ENCODE data around the gene CFAP90. TPM values are rescaled to one million over a fixed set of nuclear protein-coding genes. Genes with fewer than 3 reads are reported as not detected.

Gene CFAP90
- total RNA-seq, 1 experiment from 2014 or later: 0.69 TPM

DNA sequence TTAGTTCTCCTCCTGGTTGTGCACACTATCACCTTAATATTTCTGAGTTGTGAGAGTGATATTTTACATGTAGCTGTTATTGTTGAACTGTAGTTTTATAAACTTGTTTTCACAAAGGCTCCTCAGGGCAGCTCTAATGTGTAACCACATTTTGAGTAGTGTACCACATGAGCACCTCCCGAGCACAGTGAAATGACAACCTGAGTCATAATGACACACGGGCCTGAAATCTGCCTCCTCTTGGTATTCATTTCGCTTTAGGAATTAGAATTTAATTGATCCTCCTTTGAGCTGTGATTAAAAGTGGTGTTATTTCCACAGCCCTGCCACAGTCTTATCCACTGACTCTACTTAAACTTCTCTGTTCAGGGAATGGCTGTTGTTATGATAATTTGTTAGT lies 25.9 kb upstream of the CFAP90 start:
- intact Hi-C loops (cut with micrococcal nuclease; ENCODE audit: unreplicated experiment) (no loop called here), in situ Hi-C loops (cut with HindIII; ENCODE audit: low pct_unique_long_range_greater_than_20kb, low sequenced_read_pairs) (no loop called here)
- ChIA-PET POLR2A (interaction anchor here (0.7 kb wide), 1 partner anchor 13 kb away, joined by 4 read pairs; no protein-coding TSS in a partner anchor), CTCF (no interaction called here)
- no peak for ATAC-seq
- Histone ChIP-seq H3K4me3 (ENCODE audit: low read depth in 2 of 2, low read length in 2 of 2) (no peak overlapping the region), H3K27me3 (ENCODE audit: control insufficient read depth, insufficient read depth, low read length) (no peaks in the 10 kb centered on the region), H3K4me1 (ENCODE audit: control insufficient read depth, insufficient read depth, low read length) (no peaks in the 10 kb centered on the region), H3K27ac (ENCODE audit: low read length) (no peak overlapping the region), H3K9me3 (ENCODE audit: control insufficient read depth, insufficient read depth, low read depth, low read length) (no peaks in the 10 kb centered on the region), H3K36me3 (ENCODE audit: control insufficient read depth, insufficient read depth, low read length) (peaks cover 44% of the 10 kb centered on the region)
- BruUV-seq (replicated peaks): no TSS peak
- TF ChIP-seq POLR2AphosphoS5 (IDR thresholded peaks at IDR 0.05; ENCODE audit: low read depth, low read length) (no peak), SIN3A (IDR thresholded peaks at IDR 0.05; ENCODE audit: borderline replicate concordance, insufficient read depth, low read depth, low read length) (no peak), TCF7L2 (IDR thresholded peaks at IDR 0.05; ENCODE audit: low read depth, low read length) (no peak)
- TF ChIP-seq, protein P1, sequence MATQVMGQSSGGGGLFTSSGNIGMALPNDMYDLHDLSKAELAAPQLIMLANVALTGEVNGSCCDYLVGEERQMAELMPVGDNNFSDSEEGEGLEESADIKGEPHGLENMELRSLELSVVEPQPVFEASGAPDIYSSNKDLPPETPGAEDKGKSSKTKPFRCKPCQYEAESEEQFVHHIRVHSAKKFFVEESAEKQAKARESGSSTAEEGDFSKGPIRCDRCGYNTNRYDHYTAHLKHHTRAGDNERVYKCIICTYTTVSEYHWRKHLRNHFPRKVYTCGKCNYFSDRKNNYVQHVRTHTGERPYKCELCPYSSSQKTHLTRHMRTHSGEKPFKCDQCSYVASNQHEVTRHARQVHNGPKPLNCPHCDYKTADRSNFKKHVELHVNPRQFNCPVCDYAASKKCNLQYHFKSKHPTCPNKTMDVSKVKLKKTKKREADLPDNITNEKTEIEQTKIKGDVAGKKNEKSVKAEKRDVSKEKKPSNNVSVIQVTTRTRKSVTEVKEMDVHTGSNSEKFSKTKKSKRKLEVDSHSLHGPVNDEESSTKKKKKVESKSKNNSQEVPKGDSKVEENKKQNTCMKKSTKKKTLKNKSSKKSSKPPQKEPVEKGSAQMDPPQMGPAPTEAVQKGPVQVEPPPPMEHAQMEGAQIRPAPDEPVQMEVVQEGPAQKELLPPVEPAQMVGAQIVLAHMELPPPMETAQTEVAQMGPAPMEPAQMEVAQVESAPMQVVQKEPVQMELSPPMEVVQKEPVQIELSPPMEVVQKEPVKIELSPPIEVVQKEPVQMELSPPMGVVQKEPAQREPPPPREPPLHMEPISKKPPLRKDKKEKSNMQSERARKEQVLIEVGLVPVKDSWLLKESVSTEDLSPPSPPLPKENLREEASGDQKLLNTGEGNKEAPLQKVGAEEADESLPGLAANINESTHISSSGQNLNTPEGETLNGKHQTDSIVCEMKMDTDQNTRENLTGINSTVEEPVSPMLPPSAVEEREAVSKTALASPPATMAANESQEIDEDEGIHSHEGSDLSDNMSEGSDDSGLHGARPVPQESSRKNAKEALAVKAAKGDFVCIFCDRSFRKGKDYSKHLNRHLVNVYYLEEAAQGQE (IDR thresholded peaks at IDR 0.05; ENCODE audit: insufficient read depth in 1 of 2, low read depth in 2 of 2, low read length in 1 of 2): no peak
- TF ChIP-seq, protein P2, sequence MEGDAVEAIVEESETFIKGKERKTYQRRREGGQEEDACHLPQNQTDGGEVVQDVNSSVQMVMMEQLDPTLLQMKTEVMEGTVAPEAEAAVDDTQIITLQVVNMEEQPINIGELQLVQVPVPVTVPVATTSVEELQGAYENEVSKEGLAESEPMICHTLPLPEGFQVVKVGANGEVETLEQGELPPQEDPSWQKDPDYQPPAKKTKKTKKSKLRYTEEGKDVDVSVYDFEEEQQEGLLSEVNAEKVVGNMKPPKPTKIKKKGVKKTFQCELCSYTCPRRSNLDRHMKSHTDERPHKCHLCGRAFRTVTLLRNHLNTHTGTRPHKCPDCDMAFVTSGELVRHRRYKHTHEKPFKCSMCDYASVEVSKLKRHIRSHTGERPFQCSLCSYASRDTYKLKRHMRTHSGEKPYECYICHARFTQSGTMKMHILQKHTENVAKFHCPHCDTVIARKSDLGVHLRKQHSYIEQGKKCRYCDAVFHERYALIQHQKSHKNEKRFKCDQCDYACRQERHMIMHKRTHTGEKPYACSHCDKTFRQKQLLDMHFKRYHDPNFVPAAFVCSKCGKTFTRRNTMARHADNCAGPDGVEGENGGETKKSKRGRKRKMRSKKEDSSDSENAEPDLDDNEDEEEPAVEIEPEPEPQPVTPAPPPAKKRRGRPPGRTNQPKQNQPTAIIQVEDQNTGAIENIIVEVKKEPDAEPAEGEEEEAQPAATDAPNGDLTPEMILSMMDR (IDR thresholded peaks at IDR 0.05): no peak
- no peak for DNase-seq (ENCODE audit: low read depth, low spot score)

DNA sequence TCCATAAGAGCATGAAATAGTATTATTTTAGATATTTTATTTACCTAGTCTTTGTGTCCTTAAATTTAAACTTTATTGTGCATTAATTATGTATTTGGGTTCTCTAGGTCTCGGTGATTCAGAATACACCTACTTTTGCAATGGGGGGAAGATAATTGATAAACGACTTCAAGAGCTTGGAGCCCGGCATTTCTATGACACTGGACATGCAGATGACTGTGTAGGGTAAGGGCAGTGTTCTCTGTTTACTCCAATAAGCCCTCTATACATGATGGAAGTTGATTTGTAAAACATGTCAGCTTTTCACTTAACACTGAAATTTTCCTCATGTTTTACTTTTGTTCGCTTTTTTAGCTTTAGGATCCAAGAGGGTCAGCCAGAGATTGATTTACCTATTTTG lies 24.2 kb upstream of the CFAP90 start:
- no TSS peak for BruUV-seq (replicated peaks)
- H3K27me3 ChIP-seq (ENCODE audit: control insufficient read depth, insufficient read depth, low read length): no peaks in the 10 kb centered on the region
- H3K36me3 ChIP-seq (ENCODE audit: control insufficient read depth, insufficient read depth, low read length): peaks cover 42% of the 10 kb centered on the region
- intact Hi-C loops (cut with micrococcal nuclease; ENCODE audit: unreplicated experiment): no loop called here
- in situ Hi-C loops (cut with HindIII; ENCODE audit: low pct_unique_long_range_greater_than_20kb, low sequenced_read_pairs): no loop called here
- ChIA-PET POLR2A (no interaction called here), CTCF (no interaction called here)
- ATAC-seq (no peak), DNase-seq (ENCODE audit: low read depth, low spot score) (no peak)
- no peaks in the 10 kb centered on the region for H3K9me3 ChIP-seq (ENCODE audit: control insufficient read depth, insufficient read depth, low read depth, low read length)
- no peak overlapping the region for H3K27ac ChIP-seq (ENCODE audit: low read length)
- TF ChIP-seq POLR2AphosphoS5 (IDR thresholded peaks at IDR 0.05; ENCODE audit: low read depth, low read length) (no peak), TCF7L2 (IDR thresholded peaks at IDR 0.05; ENCODE audit: low read depth, low read length) (no peak), SIN3A (IDR thresholded peaks at IDR 0.05; ENCODE audit: borderline replicate concordance, insufficient read depth, low read depth, low read length) (no peak)
- TF ChIP-seq, protein P2 (IDR thresholded peaks at IDR 0.05): no peak
- TF ChIP-seq, protein P1 (IDR thresholded peaks at IDR 0.05; ENCODE audit: insufficient read depth in 1 of 2, low read depth in 2 of 2, low read length in 1 of 2): no peak
- H3K4me1 ChIP-seq (ENCODE audit: control insufficient read depth, insufficient read depth, low read length): peaks cover 12% of the 10 kb centered on the region
- H3K4me3 ChIP-seq (ENCODE audit: low read depth in 2 of 2, low read length in 2 of 2): no peak overlapping the region
